ENCODE results near the gene KLHL24.
"Not testable (repeated sequence)": the region's sequence is repeated elsewhere in the genome, so short reads cannot be mapped to it uniquely, and the experiment has no call there.

KLHL24 gene

GRCh38 chr3:183635431-183636220, at the start of gene KLHL24:
Gene KLHL24, plus strand, starts transcription at chr3:183635623. Its CDS starts 14,734 bp downstream, at chr3:183650357.
- DNase-seq = peak; percentile 93
- in situ Hi-C loops (cut with MboI; ENCODE audit: low pct_unique_long_range_greater_than_20kb, low sequenced_read_pairs) = no loop called here

DNA sequence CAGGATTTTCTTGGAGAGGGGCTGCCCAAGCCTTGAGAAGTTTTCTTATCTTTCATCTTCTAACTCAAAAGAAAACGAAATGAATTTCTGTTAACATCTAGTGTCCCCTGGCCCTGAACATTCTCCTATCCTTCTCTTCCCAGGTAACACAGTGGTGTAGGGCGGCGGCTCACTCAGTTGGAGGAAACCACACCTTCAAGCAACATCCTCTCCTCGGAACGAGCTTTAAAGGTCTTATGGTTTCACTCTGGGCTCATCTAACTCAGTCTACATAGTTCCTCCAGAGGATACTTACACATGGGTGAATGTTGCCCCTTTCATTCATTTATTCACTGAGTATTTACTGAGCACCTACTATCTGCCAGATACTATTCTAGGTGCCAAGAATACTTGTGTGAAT, 48.9 kb upstream of the KLHL24 start:
- no peak for DNase-seq
- in situ Hi-C loops (cut with MboI; ENCODE audit: low pct_unique_long_range_greater_than_20kb, low sequenced_read_pairs) = no loop called here

DNA sequence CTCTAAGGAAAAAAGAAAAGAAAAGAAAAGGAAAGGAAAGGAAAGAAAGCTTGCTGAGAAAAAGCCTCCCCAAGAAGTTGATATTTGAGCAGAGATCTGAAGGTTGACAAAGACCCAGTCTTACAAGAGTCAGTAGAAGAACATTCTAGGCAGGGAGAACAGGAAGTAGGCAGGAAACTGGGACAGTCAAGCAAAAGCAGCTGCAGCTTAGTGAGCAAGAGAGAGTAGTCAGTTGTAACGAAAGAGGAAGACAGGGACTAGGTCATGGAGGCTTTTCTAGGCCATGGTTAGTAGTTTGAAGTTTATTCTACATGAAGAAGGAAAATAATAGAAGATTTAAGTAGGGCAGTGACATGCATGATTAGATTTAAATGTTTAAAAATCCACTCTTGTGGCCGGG, 48.1 kb upstream of the KLHL24 start:
- peak; percentile 80 for DNase-seq
- in situ Hi-C loops (cut with MboI; ENCODE audit: low pct_unique_long_range_greater_than_20kb, low sequenced_read_pairs) = no loop called here

DNA sequence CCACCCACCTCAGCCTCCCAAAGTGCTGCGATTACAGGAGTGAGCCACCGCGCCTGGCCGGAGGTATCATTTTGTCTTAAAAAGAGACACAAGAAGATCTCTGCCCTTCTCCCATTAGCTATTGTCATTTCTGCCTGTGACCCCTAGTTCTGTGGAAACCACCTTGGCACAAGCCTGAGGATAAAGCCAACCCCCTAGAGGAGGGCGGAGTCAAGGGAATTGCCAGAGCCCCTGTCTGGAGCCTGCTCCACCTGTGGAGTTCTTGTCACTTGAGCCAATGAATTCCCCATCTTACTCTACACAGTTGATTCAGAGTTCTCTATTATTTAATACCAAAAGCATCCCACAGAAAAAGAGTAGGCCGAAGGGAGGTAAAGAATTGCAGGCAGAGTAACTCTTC, 45.0 kb upstream of the KLHL24 start:
- in situ Hi-C loops (cut with MboI; ENCODE audit: low pct_unique_long_range_greater_than_20kb, low sequenced_read_pairs) = no loop called here
- DNase-seq = no peak

DNA sequence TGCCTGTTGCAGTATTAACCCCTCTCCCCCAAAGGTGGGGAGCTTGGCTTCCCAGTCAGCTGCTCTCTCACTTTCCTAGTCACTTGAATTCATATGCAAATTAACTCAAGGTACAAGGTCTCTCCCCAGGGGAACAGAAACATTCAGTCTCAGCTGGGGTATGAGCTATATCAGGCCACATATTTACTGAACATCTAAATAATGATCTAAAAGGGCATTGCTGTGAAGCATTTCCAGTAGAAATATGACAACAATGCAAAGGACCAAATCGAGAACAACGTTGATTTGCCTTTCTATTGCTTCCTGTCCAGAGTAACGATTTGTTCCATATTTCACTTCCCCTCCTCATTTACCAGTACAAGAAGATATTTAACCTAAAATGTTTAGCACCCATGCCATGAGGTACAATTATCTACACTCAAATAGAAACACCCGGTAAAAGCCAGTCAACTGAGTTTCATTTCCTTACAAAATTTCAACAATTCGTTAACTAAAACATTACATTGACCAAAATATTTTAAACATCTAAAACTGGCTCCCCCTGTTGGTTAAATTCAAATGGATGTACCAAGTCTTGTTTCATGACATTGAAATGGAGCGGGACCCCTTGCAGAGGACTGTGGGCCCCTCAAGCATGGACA, 43.4 kb upstream of the KLHL24 start:
- DNase-seq = peak; percentile 37
- in situ Hi-C loops (cut with MboI; ENCODE audit: low pct_unique_long_range_greater_than_20kb, low sequenced_read_pairs) = no loop called here

DNA sequence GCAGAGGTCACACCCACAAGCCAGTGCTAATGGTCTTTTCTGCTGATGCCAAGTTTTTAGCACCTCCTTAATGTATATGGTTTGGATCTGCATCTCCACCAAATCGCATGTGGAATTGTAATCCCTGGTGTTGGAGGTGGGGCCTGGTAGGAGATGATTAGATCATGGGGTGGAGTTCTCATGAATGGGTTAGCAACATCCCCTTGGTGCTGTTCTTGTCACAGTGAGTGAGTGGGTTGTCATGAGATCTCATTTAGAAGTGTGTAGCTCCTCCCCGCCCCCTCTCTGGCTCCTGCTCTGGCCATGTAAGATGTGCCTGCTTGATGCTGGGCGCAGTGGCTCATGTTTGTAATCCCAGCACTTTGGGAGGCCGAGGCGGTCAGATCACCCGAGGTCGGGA, 42.6 kb upstream of the KLHL24 start:
- in situ Hi-C loops (cut with MboI; ENCODE audit: low pct_unique_long_range_greater_than_20kb, low sequenced_read_pairs) = no loop called here
- DNase-seq = no peak

DNA sequence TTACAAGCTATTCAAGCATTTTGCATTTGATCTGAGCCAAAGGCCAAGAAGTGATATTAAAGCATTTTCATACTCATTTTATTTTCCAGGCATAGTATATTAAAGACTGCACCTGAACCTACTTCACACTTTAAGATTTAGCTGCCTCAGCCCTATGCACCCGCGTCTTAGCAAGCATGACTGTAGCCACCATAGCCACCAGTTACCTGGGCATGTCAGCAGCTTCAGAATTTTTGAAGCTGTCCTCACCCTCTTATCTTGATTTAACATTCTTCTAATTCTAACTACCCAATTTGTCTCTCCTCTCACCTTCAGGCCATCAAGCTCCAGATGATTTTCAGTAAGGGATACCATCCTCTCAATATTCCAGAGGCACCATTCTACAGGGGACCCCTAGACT, 40.8 kb upstream of the KLHL24 start:
- in situ Hi-C loops (cut with MboI; ENCODE audit: low pct_unique_long_range_greater_than_20kb, low sequenced_read_pairs) = no loop called here
- no peak for DNase-seq

DNA sequence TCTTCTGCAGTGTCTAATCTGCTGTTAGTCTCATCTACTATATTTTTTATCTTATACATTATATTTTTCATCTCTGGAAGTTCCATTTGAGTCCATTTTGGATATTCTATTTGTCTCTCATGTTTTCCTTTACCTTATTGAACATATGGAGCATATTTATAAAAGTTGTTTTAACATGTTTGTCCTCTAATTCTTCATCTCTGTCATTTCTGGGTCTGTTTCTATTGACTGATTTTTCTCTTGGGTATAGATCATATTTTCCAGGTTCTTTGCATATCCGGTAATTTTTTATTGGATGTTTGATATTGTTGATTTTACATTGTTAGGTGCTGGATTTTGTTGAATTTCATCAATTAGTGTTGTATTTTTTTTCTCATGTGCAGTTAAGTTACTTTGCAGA, 37.5 kb upstream of the KLHL24 start:
- in situ Hi-C loops (cut with MboI; ENCODE audit: low pct_unique_long_range_greater_than_20kb, low sequenced_read_pairs) = no loop called here
- DNase-seq = no peak

GRCh38 chr3:183611326-183611725, 24.1 kb upstream of the KLHL24 start:
- DNase-seq; in situ Hi-C loops (cut with MboI; ENCODE audit: low pct_unique_long_range_greater_than_20kb, low sequenced_read_pairs): not testable (repeated sequence)

GRCh38 chr3:183613366-183614285, 21.8 kb upstream of the KLHL24 start:
- no peak for DNase-seq
- in situ Hi-C loops (cut with MboI; ENCODE audit: low pct_unique_long_range_greater_than_20kb, low sequenced_read_pairs) = no loop called here

DNA sequence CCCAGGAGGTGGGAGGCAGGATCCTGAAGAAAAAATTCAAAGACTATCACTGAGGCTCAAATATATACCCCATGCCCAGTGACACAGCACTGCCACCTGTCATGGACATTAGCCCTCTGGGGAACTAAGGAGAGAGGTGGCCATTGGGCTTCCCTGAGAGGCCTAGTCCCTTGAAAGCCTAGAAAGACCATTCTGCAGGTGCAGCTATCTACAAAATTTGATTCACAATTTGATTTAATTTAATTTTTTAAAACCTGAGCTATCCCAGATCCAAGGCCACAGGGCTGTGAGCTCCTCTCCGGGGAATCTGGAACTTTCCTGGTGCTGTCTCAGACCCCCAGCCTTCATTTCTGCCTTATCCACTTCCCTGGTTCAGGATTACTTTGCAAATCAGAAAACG, 16.9 kb upstream of the KLHL24 start:
- in situ Hi-C loops (cut with MboI; ENCODE audit: low pct_unique_long_range_greater_than_20kb, low sequenced_read_pairs) = no loop called here
- DNase-seq = no peak

- DNase-seq = no peak
- in situ Hi-C loops (cut with MboI; ENCODE audit: low pct_unique_long_range_greater_than_20kb, low sequenced_read_pairs) = no loop called here
These were observed 16.4 kb upstream of the KLHL24 start for GRCh38 chr3:183619010-183619409.

DNA sequence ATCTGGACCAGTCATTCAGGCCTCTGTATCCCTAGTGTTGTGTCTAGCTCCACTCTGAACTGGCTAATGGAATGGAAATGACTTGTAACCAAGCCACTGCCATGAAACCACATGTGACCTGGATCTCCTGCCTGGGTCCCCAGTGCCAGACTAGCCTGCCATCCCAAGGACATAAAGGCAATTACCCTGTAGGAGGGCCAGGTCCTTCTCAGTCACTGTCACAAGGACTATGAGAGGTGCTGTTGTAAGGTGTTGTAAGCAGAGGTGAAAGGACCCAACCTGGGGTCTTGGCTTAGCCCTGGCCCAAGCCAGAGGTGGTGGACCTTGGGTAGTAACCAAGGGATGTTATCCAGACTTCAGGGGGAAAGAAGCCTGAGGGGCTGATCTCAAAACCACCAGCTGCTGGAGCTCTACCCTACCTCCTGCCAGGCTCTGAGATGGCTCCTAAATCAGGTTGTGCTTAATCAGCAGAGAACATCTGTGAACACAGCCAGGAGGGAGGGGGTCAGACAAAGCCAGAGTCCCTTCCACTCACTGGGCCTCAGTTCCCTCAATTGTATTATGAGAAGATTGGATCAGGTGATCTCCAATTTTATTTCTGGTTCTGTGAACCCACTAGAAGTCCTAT, 15.7 kb upstream of the KLHL24 start:
- in situ Hi-C loops (cut with MboI; ENCODE audit: low pct_unique_long_range_greater_than_20kb, low sequenced_read_pairs) = no loop called here
- no peak for DNase-seq

- no peak for DNase-seq
- in situ Hi-C loops (cut with MboI; ENCODE audit: low pct_unique_long_range_greater_than_20kb, low sequenced_read_pairs) = no loop called here
These were observed 15.2 kb upstream of the KLHL24 start for GRCh38 chr3:183620252-183620628.

DNA sequence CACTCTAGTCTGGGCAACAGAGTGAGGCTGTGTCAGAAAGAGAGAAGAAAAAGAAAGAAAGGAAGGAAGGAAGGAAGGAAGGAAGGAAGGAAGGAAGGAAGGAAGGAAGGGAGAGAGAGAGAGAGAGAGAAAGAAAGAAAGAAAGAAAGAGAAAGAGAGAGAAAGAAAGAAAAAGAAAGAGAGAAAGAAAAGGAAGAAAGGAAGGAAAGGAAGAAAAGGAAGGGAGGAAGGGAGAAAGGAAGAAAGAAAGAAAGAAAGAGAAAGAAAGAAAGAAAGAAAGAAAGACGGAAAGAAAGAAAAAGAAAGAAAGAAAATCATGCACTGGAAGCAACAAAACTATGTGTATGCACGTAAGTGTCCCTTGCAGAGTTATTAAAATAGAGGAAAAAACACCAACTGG, 12.9 kb upstream of the KLHL24 start:
- DNase-seq; in situ Hi-C loops (cut with MboI; ENCODE audit: low pct_unique_long_range_greater_than_20kb, low sequenced_read_pairs): not testable (repeated sequence)

GRCh38 chr3:183626877-183627594, 8.4 kb upstream of the KLHL24 start:
- DNase-seq = no peak
- in situ Hi-C loops (cut with MboI; ENCODE audit: low pct_unique_long_range_greater_than_20kb, low sequenced_read_pairs) = no loop called here

GRCh38 chr3:183629546-183630301, 5.7 kb upstream of the KLHL24 start:
- in situ Hi-C loops (cut with MboI; ENCODE audit: low pct_unique_long_range_greater_than_20kb, low sequenced_read_pairs) = no loop called here
- no peak for DNase-seq

GRCh38 chr3:183631715-183632114, 3.7 kb upstream of the KLHL24 start:
- in situ Hi-C loops (cut with MboI; ENCODE audit: low pct_unique_long_range_greater_than_20kb, low sequenced_read_pairs) = no loop called here
- no peak for DNase-seq
